Left lung (tissue), 10 donors: Measurements from ENCODE around the gene GLI3. TPM values are rescaled to one million over a fixed set of nuclear protein-coding genes. Genes with fewer than 3 reads are reported as not detected.

ENCODE experiments used
- ATAC-seq: fragments of 200-7000 bp; cut with Tn5 transposase; one replicate; pipeline ENCODE4 v1.9.1; 2020; ENCODE audit warnings: moderate library complexity
- DNase-seq, 4 donors: peaks; one replicate each; pipeline ENCODE4 v3.0.0-alpha.2; 2013 to 2020
- H3K27ac ChIP-seq, 2 donors: fragments of 200-600 bp; sonication (generic) in 1 of 2; one replicate each; pipeline versions ENCODE4 v1.5.0 to v1.8.0; 2020 to 2021
- H3K27me3 ChIP-seq, 2 donors: fragments of 200-600 bp; sonication (generic) in 1 of 2; one replicate each; pipeline versions ENCODE4 v1.5.0 to v1.8.0; 2020 to 2021
- H3K36me3 ChIP-seq, 2 donors: fragments of 200-600 bp; sonication (generic) in 1 of 2; one replicate each; pipeline versions ENCODE4 v1.5.0 to v1.8.0; 2020 to 2021
- H3K4me1 ChIP-seq, 2 donors: fragments of 200-600 bp; one replicate each; pipeline ENCODE4 v1.8.0; 2021
- H3K4me3 ChIP-seq, 2 donors: fragments of 200-600 bp; sonication (generic) in 1 of 2; one replicate each; pipeline versions ENCODE4 v1.5.0 to v1.8.0; 2020 to 2021; ENCODE audit warnings: mild to moderate bottlenecking in 1 of 2
- H3K9me3 ChIP-seq, 2 donors: fragments of 200-600 bp; sonication (generic) in 1 of 2; one replicate each; pipeline versions ENCODE4 v1.5.0 to v1.8.0; 2020 to 2021
- intact Hi-C, 2 donors: fragments of 100-400 bp; cut with DNase I; formaldehyde crosslinking; loops; one replicate each; pipeline versions ENCODE4 v1.11.2 to v1.14.2; 2022
- polyA plus RNA-seq, 6 donors: library from polyadenylated mRNA; unstranded; fragments of 120-200 nt; gene quantifications; one replicate each; pipeline ENCODE4 v1.2.1, GENCODE V29; 2013; ENCODE audit not compliant: insufficient read length in 6 of 6
- total RNA-seq, 2 donors: library from RNA; stranded (reverse); fragmentation: NEBNext Ultra II Directional; extraction: Animal tissue kit (Norgen Biotek cat#: 25700); gene quantifications; one replicate each; pipeline ENCODE4 v1.2.1, GENCODE V29; 2021
- TF ChIP-seq, protein P1 (sequence below), 2 donors: fragments of 200-600 bp; sonication (generic) in 1 of 2; IDR thresholded peaks; one replicate each; pipeline versions ENCODE4 v1.5.0 to v1.8.0; 2021; ENCODE audit warnings: antibody characterized with exemption in 2 of 2
- donor health status: DM: no; HTN: yes; CAD: no.
- donor health status: DM: no; HTN: no; CAD: no.

The GLI3 gene
- total and polyA plus RNA-seq, 8 donors: 20.3 to 38.0 (median 31.3) TPM

DNA sequence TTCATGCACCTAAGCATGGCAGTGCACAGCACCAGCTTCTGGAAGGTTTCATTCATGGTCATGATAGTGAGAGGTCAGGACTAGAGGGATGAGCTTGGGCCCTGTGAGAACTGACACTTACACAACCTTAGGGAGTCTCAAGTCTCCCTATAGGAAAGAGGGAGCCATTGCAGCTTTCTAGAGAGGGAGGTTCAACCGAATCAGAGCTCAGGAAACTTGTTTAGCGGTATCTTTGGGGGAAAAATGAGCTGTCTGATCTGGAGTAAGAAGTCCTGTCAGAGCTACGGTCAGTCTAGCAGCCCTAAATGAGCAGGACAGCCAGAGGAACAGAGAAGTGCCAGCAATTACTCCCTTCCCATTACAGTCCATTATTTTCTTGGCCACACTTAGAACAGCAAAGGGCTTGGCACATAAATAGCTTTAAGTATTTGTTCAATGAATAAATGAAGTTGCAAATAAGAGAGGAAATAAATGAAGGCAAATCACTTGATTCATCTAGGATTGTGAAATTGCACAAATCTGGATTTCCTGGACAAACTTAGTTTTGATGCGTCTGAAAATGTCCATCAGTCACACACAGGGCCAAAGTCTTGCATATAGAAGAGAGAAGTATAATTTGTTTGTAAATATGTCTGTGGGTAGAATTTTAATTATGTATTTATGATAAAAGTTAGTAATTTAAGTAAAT is 262.0 kb downstream of the GLI3 start:
- intact Hi-C loops: no loop called here

DNA sequence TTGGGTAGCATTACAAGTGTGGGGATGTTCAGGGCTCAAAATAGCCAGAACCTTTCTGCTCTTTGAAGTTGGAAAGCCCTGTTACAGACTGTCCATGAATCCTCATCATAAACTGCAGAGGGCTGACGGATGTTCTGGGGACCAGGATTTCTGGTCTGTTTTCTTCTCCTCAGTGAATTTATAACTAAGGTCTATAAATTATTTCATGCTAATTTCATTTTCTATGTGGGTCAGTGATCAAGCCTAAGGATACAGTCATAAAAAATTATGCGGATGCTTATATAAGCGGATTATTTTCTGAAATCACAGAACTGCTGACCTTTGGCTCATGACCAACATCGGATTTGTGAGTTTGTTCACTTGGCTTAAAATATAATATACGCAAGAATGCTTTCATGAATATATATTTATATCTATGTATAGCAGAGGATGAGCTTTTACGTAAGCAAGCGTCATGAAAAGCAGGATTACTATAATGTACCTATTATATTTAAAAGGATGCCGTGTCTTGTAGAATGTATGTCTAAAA is 263.7 kb downstream of the GLI3 start:
- H3K4me1 ChIP-seq: peaks cover 4 to 12% of the 10 kb centered on the region in 2 donors
- ATAC-seq (no peak), DNase-seq (no peak)
- TF ChIP-seq, protein P1, sequence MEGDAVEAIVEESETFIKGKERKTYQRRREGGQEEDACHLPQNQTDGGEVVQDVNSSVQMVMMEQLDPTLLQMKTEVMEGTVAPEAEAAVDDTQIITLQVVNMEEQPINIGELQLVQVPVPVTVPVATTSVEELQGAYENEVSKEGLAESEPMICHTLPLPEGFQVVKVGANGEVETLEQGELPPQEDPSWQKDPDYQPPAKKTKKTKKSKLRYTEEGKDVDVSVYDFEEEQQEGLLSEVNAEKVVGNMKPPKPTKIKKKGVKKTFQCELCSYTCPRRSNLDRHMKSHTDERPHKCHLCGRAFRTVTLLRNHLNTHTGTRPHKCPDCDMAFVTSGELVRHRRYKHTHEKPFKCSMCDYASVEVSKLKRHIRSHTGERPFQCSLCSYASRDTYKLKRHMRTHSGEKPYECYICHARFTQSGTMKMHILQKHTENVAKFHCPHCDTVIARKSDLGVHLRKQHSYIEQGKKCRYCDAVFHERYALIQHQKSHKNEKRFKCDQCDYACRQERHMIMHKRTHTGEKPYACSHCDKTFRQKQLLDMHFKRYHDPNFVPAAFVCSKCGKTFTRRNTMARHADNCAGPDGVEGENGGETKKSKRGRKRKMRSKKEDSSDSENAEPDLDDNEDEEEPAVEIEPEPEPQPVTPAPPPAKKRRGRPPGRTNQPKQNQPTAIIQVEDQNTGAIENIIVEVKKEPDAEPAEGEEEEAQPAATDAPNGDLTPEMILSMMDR (IDR thresholded peaks at IDR 0.05): no peak
- intact Hi-C loops: no loop called here
- H3K27ac ChIP-seq: no peak overlapping the region
- no peaks in the 10 kb centered on the region for H3K27me3 ChIP-seq
- no peaks in the 10 kb centered on the region for H3K9me3 ChIP-seq
- no peak overlapping the region for H3K4me3 ChIP-seq
- no peaks in the 10 kb centered on the region for H3K36me3 ChIP-seq

More for the DNA sequence above, 262.0 kb downstream of the GLI3 start:
- H3K27me3 ChIP-seq: no peaks in the 10 kb centered on the region
- no peak overlapping the region for H3K27ac ChIP-seq
- TF ChIP-seq, protein P1 (IDR thresholded peaks at IDR 0.05): no peak
- ATAC-seq: peak; percentile 46
- H3K9me3 ChIP-seq: no peaks in the 10 kb centered on the region
- no peaks in the 10 kb centered on the region for H3K36me3 ChIP-seq
- peak in 2 of 4 donors; percentile 80 to 88 for DNase-seq
- peaks cover 4 to 12% of the 10 kb centered on the region in 2 donors for H3K4me1 ChIP-seq
- H3K4me3 ChIP-seq: no peak overlapping the region

- Histone ChIP-seq H3K27me3 (no peaks in the 10 kb centered on the region), H3K4me1 (peaks cover 4 to 12% of the 10 kb centered on the region in 2 donors), H3K4me3 (no peak overlapping the region), H3K9me3 (no peaks in the 10 kb centered on the region), H3K27ac (no peak overlapping the region), H3K36me3 (no peaks in the 10 kb centered on the region)
- DNase-seq (no peak), ATAC-seq (no peak)
- TF ChIP-seq, protein P1 (IDR thresholded peaks at IDR 0.05): no peak
- intact Hi-C loops: no loop called here
Measured at GRCh38 chr7:41972776-41973175, 264.2 kb downstream of the GLI3 start.

DNA sequence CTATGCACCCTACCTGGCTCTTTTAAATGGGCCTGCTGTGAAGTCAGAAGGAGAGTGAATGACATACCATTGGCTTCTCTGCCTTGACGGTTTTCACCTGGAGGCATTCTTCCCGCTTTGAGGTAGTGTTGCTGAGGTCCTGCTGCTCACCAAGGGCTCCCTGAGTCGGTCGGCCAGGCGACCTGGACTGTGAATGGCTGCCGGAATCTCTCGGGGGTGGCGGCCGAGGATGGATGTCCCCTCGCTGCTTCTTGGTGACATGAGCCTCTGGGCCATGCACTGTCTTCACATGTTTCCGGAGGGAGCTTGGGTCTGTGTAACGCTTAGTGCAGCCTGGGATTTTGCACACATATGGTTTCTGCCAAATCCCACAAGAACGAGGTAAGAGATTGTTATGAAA is 264.7 kb downstream of the GLI3 start:
- intact Hi-C loops: no loop called here
- H3K27me3 ChIP-seq: no peaks in the 10 kb centered on the region
- H3K4me1 ChIP-seq: peaks cover 4 to 12% of the 10 kb centered on the region in 2 donors

GRCh38 chr7:41971640-41972187 is 265.3 kb downstream of the GLI3 start:
- intact Hi-C loops: no loop called here
- Histone ChIP-seq H3K36me3 (peaks cover 0 to 2% of the 10 kb centered on the region in 2 donors), H3K27ac (no peak overlapping the region), H3K4me3 (no peak overlapping the region), H3K27me3 (no peaks in the 10 kb centered on the region), H3K9me3 (no peaks in the 10 kb centered on the region), H3K4me1 (peaks cover 4 to 12% of the 10 kb centered on the region in 2 donors)
- DNase-seq (no peak), ATAC-seq (no peak)
- TF ChIP-seq, protein P1 (IDR thresholded peaks at IDR 0.05): no peak

More for the DNA sequence above, 264.7 kb downstream of the GLI3 start:
- no peaks in the 10 kb centered on the region for H3K9me3 ChIP-seq
- no peak for ATAC-seq
- H3K36me3 ChIP-seq: no peaks in the 10 kb centered on the region
- no peak overlapping the region for H3K4me3 ChIP-seq
- TF ChIP-seq, protein P1 (IDR thresholded peaks at IDR 0.05): no peak
- H3K27ac ChIP-seq: no peak overlapping the region
- DNase-seq: peak in 1 of 4 donors; percentile 76
